H1 (cell line): ENCODE data around the gene OCLN. TPM values are rescaled to one million over a fixed set of nuclear protein-coding genes. Genes with fewer than 3 reads are reported as not detected.

Source experiments
- CTCF ChIA-PET: fragments of 300-600 bp; sonication (Branson Sonifier 250); formaldehyde crosslinking; loops from one replicate; lab custom pipeline; 2021; ENCODE audit not compliant: partially characterized antibody; lab: Charles Lee
- POLR2A ChIA-PET: fragments of 300-600 bp; sonication (Branson Sonifier 250); formaldehyde crosslinking; loops from one replicate; lab custom pipeline; 2021; ENCODE audit warnings: inconsistent platforms; ENCODE audit not compliant: partially characterized antibody; lab: Charles Lee
- DNase-seq, 2 experiments: peaks; one replicate each; pipeline versions ENCODE4 v3.0.0 to v3.0.0-alpha.2; 2010 to 2022; ENCODE audit warnings: low spot score in 2 of 2, low read depth in 1 of 2, mixed read lengths in 1 of 2
- FAIRE-seq: peaks from 2 replicates; lab custom pipeline; 2011; peaks lifted over from hg19 to GRCh38; lab: Jason Lieb, UNC
- H2AFZ ChIP-seq: 2 replicates; pipeline ENCODE4 v1.8.1; 2012; ENCODE audit warnings: low read length, inconsistent platforms
- H2AK5ac ChIP-seq: 2 replicates; pipeline ENCODE4 v1.6.1; 2013; ENCODE audit warnings: low read depth, low read length
- H2BK120ac ChIP-seq: replicated peaks from 2 replicates; pipeline ENCODE3; 2013; ENCODE audit warnings: low read depth, low read length, inconsistent platforms
- H2BK12ac ChIP-seq: 2 replicates; pipeline ENCODE4 v1.6.1; 2013; ENCODE audit warnings: low read depth, low read length
- H2BK15ac ChIP-seq: 2 replicates; pipeline ENCODE4 v1.6.1; 2013; ENCODE audit warnings: low read length
- H2BK20ac ChIP-seq: 2 replicates; pipeline ENCODE4 v1.6.1; 2013; ENCODE audit warnings: low read length
- H2BK5ac ChIP-seq: 2 replicates; pipeline ENCODE4 v1.6.1; 2013; ENCODE audit warnings: low read depth, low read length
- H3K14ac ChIP-seq: 2 replicates; pipeline ENCODE4 v1.6.1; 2013; ENCODE audit warnings: inconsistent platforms; ENCODE audit not compliant: insufficient read length
- H3K18ac ChIP-seq: 2 replicates; pipeline ENCODE4 v1.6.1; 2013; ENCODE audit warnings: low read length; ENCODE audit errors: extremely low read depth
- H3K23ac ChIP-seq: 2 replicates; pipeline ENCODE4 v1.6.1; 2013; ENCODE audit warnings: inconsistent platforms; ENCODE audit not compliant: insufficient read length
- H3K23me2 ChIP-seq: 2 replicates; pipeline ENCODE4 v1.6.1; 2013; ENCODE audit warnings: low read depth, low read length
- H3K27ac ChIP-seq: 2 replicates; pipeline ENCODE4 v1.6.1; 2011; ENCODE audit warnings: low read depth, low read length, inconsistent platforms
- H3K27me3 ChIP-seq, 4 experiments: replicated peaks in 1 of 4; 1 replicate in 1 of 4; 2 replicates in 3 of 4; pipeline versions ENCODE4 v1.6.1 to v1.8.1; 2011 to 2013; ENCODE audit warnings: low read length in 3 of 4, mild to moderate bottlenecking in 3 of 4, inconsistent platforms in 2 of 4, mixed read lengths in 2 of 4, moderate library complexity in 1 of 4; ENCODE audit not compliant: control insufficient read depth in 3 of 4, insufficient read depth in 3 of 4; ENCODE audit errors: extremely low read depth in 1 of 4
- H3K36me3 ChIP-seq, 4 experiments: 2 replicates each; pipeline versions ENCODE4 v1.6.1 to v1.8.1; 2011 to 2013; ENCODE audit warnings: mild to moderate bottlenecking in 4 of 4, low read length in 3 of 4, moderate library complexity in 2 of 4, control low read depth in 1 of 4, inconsistent platforms in 1 of 4; ENCODE audit not compliant: insufficient read depth in 4 of 4, control insufficient read depth in 2 of 4
- H3K4ac ChIP-seq: replicated peaks from 2 replicates; pipeline ENCODE3; 2013; ENCODE audit warnings: low read length, low read depth, mixed read lengths, inconsistent platforms; ENCODE audit not compliant: insufficient read length
- H3K4me1 ChIP-seq, 4 experiments: replicated peaks in 1 of 4; 1 replicate in 1 of 4; 2 replicates in 3 of 4; pipeline versions ENCODE4 v1.6.1 to v1.8.1; 2011 to 2013; ENCODE audit warnings: low read length in 3 of 4, inconsistent platforms in 2 of 4, mixed read lengths in 1 of 4; ENCODE audit not compliant: insufficient read depth in 4 of 4, control insufficient read depth in 3 of 4
- H3K4me2 ChIP-seq, 2 experiments: 2 replicates each; pipeline versions ENCODE4 v1.6.1 to v1.8.1; 2011 to 2013; ENCODE audit warnings: low read depth in 2 of 2, low read length in 2 of 2, control low read depth in 1 of 2, inconsistent platforms in 1 of 2, mild to moderate bottlenecking in 1 of 2; ENCODE audit not compliant: insufficient read depth in 1 of 2
- H3K4me3 ChIP-seq, 4 experiments: fragments of 200-600, 300-600 bp in 1 of 4; sonication (generic), shearing (Covaris generic), sonication (Bioruptor Twin) in 1 of 4; 2 replicates each; pipeline versions ENCODE4 v1.5.1 to v1.8.1; 2011 to 2016; ENCODE audit warnings: low read length in 4 of 4, low read depth in 3 of 4, control low read depth in 2 of 4, inconsistent platforms in 2 of 4, mild to moderate bottlenecking in 2 of 4, mixed read lengths in 1 of 4, moderate library complexity in 1 of 4; ENCODE audit not compliant: insufficient read depth in 2 of 4; ENCODE audit errors: extremely low read depth in 1 of 4
- H3K56ac ChIP-seq: replicated peaks from 2 replicates; pipeline ENCODE3; 2013; ENCODE audit warnings: low read depth, mild to moderate bottlenecking, mixed read lengths, low read length, inconsistent platforms; ENCODE audit not compliant: insufficient read length
- H3K79me1 ChIP-seq: 2 replicates; pipeline ENCODE4 v1.6.1; 2013; ENCODE audit warnings: low read depth, low read length, control low read depth
- H3K79me2 ChIP-seq, 2 experiments: 2 replicates each; pipeline versions ENCODE4 v1.6.1 to v1.8.1; 2012 to 2013; ENCODE audit warnings: low read length in 2 of 2, mild to moderate bottlenecking in 2 of 2, inconsistent platforms in 1 of 2; ENCODE audit not compliant: insufficient read depth in 2 of 2, control insufficient read depth in 1 of 2
- H3K9ac ChIP-seq, 4 experiments: replicated peaks in 1 of 4; 1 replicate in 1 of 4; 2 replicates in 3 of 4; pipeline versions ENCODE4 v1.6.1 to v1.8.1; 2011 to 2013; ENCODE audit warnings: low read depth in 3 of 4, low read length in 3 of 4, control low read depth in 2 of 4, mild to moderate bottlenecking in 2 of 4, moderate library complexity in 2 of 4, inconsistent platforms in 1 of 4; ENCODE audit errors: extremely low read depth in 1 of 4
- H3K9me3 ChIP-seq, 2 experiments: 2 replicates each; pipeline versions ENCODE4 v1.6.1 to v1.8.1; 2012 to 2013; ENCODE audit warnings: mild to moderate bottlenecking in 2 of 2, moderate library complexity in 2 of 2, control low read depth in 1 of 2, inconsistent platforms in 1 of 2, low read depth in 1 of 2, low read length in 1 of 2, mixed read lengths in 1 of 2; ENCODE audit not compliant: insufficient read depth in 2 of 2
- H4K20me1 ChIP-seq, 2 experiments: replicated peaks in 1 of 2; 2 replicates each; pipeline versions ENCODE3 to v1.8.1; 2011 to 2013; ENCODE audit warnings: inconsistent platforms in 2 of 2, low read length in 2 of 2, mild to moderate bottlenecking in 1 of 2; ENCODE audit not compliant: insufficient read depth in 2 of 2, control insufficient read depth in 1 of 2
- H4K5ac ChIP-seq: 2 replicates; pipeline ENCODE4 v1.6.1; 2013; ENCODE audit warnings: low read length, low read depth, mixed read lengths, inconsistent platforms; ENCODE audit not compliant: insufficient read length
- H4K8ac ChIP-seq: 2 replicates; pipeline ENCODE4 v1.8.0; 2013; ENCODE audit warnings: mild to moderate bottlenecking, moderate library complexity, low read length, inconsistent platforms; ENCODE audit not compliant: insufficient read depth; ENCODE audit errors: extremely low read depth
- H4K91ac ChIP-seq: replicated peaks from 2 replicates; pipeline ENCODE3; 2013; ENCODE audit warnings: low read length, mixed read lengths, inconsistent platforms; ENCODE audit not compliant: insufficient read length
- CBX5 ChIP-seq: fragments of 300-800, 300-1000 bp; sonication (generic); IDR thresholded peaks from 2 replicates; pipeline ENCODE4 v1.7.1; 2016; ENCODE audit warnings: antibody characterized with exemption, low read length, low read depth
- CBX8 ChIP-seq: fragments of 300-800, 300-1000 bp; sonication (generic); IDR thresholded peaks from 2 replicates; pipeline ENCODE4 v1.7.1; 2016; ENCODE audit warnings: low read depth, low read length, borderline replicate concordance
- CHD2 ChIP-seq: IDR thresholded peaks from 2 replicates; pipeline ENCODE4 v1.6.1; 2012; ENCODE audit warnings: low read length, improper control_type of control experiment
- E2F6 ChIP-seq: IDR thresholded peaks from 2 replicates; pipeline ENCODE4 v1.6.1; 2012; ENCODE audit warnings: inconsistent platforms
- FOSL1 ChIP-seq: IDR thresholded peaks from 2 replicates; pipeline ENCODE4 v1.6.1; 2011; ENCODE audit warnings: mild to moderate bottlenecking, low read depth, low read length, moderate library complexity; ENCODE audit not compliant: insufficient read depth
- JUN ChIP-seq: IDR thresholded peaks from 2 replicates; pipeline ENCODE4 v1.6.1; 2011; ENCODE audit warnings: low read depth, mild to moderate bottlenecking, improper control_type of control experiment, low read length
- KDM4A ChIP-seq: IDR thresholded peaks from one replicate; pipeline ENCODE4 v1.7.1; 2012; ENCODE audit warnings: low read depth, mild to moderate bottlenecking, moderate library complexity, low read length, inconsistent platforms; ENCODE audit not compliant: severe bottlenecking
- RBBP5 ChIP-seq: IDR thresholded peaks from 2 replicates; pipeline ENCODE4 v1.7.1; 2012; ENCODE audit warnings: low read depth, mild to moderate bottlenecking, inconsistent platforms, low read length, moderate library complexity, borderline replicate concordance
- SIX5 ChIP-seq: IDR thresholded peaks from 2 replicates; pipeline ENCODE4 v1.6.1; 2011; ENCODE audit warnings: mild to moderate bottlenecking, low read depth, low read length
- TCF12 ChIP-seq: IDR thresholded peaks from 2 replicates; pipeline ENCODE4 v1.6.1; 2011; ENCODE audit warnings: low read depth, mild to moderate bottlenecking, low read length
- YY1 ChIP-seq: IDR thresholded peaks from 2 replicates; pipeline ENCODE4 v1.6.1; 2011; ENCODE audit warnings: low read depth, mild to moderate bottlenecking, low read length
- WGBS, 2 experiments: shearing (Covaris generic) in 1 of 2; methylation state at CpG; one replicate each; pipeline versions ENCODE4 v1.1.6 to v1.1.7; 2013 to 2015; ENCODE audit warnings: low lambda C conversion rate in 2 of 2, mixed read lengths in 2 of 2, inconsistent platforms in 1 of 2, low coverage in 1 of 2, missing lambda C conversion rate in 1 of 2; ENCODE audit not compliant: insufficient replicate concordance in 2 of 2, insufficient coverage in 1 of 2, insufficient read length in 1 of 2; ENCODE audit errors: extremely low coverage in 1 of 2, missing lambda C conversion rate in 1 of 2; 5-methylcytosine and 5-hydroxymethylcytosine counted together
- polyA plus RNA-seq, 7 experiments: library from polyadenylated mRNA; depleted of rRNA in 3 of 7; stranded (reverse) in 5 of 7; unstranded in 2 of 7; fragments of >200 nt in 5 of 7; fragments of 200-250 nt in 2 of 7; gene quantifications; 1 replicate in 5 of 7; 2 replicates in 1 of 7; 4 replicates in 1 of 7; pipeline versions ENCODE4 v1.2.1 to v1.2.3, GENCODE V29; 2011 to 2013; ENCODE audit warnings: missing spikeins in 2 of 7, mixed read lengths in 2 of 7
- total RNA-seq: library from RNA; stranded (reverse); fragmentation: NEBNext Ultra II Directional; extraction: Animal tissue kit (Norgen Biotek cat#: 25700); gene quantifications from 2 replicates; pipeline ENCODE4 v1.2.1, GENCODE V29; 2021
- TF ChIP-seq, protein P1 (sequence below), 3 experiments: IDR thresholded peaks; 1 replicate in 2 of 3; 2 replicates in 1 of 3; pipeline versions ENCODE4 v1.5.1 to v1.6.1; 2011; ENCODE audit warnings: low read length in 3 of 3, mild to moderate bottlenecking in 3 of 3, inconsistent platforms in 2 of 3, low read depth in 1 of 3, moderate library complexity in 1 of 3; ENCODE audit not compliant: insufficient read depth in 1 of 3; ENCODE audit errors: control extremely low read depth in 1 of 3

OCLN gene
- total and polyA plus RNA-seq, 2 of the 8 experiments (the other 6 are each of a cell fraction or from before 2014, with no cell fraction given), result 27.9 to 85.5 TPM

GRCh38 chr5:69449511-69449910 lies 43.1 kb upstream of the OCLN start:
- no peak overlapping the region for H2AK5ac ChIP-seq
- POLR2A ChIA-PET, result no interaction called here
- CTCF ChIA-PET, result no interaction called here
- H3K18ac ChIP-seq, result no peak overlapping the region
- no peak overlapping the region for H2BK15ac ChIP-seq
- no peak overlapping the region for H2BK20ac ChIP-seq
- no peaks in the 10 kb centered on the region for H3K9me3 ChIP-seq
- no peaks in the 10 kb centered on the region for H4K20me1 ChIP-seq
- no peak overlapping the region for H4K91ac ChIP-seq
- H3K4me1 ChIP-seq, result no peaks in the 10 kb centered on the region
- no peak overlapping the region for H3K4me2 ChIP-seq
- no peak overlapping the region for H2BK120ac ChIP-seq
- no peaks in the 10 kb centered on the region for H3K23me2 ChIP-seq
- H2AFZ ChIP-seq, result no peak overlapping the region
- no peaks in the 10 kb centered on the region for H3K79me1 ChIP-seq
- H4K5ac ChIP-seq, result no peak overlapping the region
- H2BK12ac ChIP-seq, result no peak overlapping the region
- 91% methylated on average over 8 of the region's 8 CpGs; no CpG with 5 or more reads in 1 of the 2 experiments for WGBS, 2 experiments
- no peak overlapping the region for H3K4ac ChIP-seq
- no peak overlapping the region for H3K27ac ChIP-seq
- H3K36me3 ChIP-seq, result no peaks in the 10 kb centered on the region
- no peak overlapping the region for H3K23ac ChIP-seq
- no peak overlapping the region for H3K4me3 ChIP-seq
- DNase-seq (no peak), FAIRE-seq (no peak)
- no peak overlapping the region for H3K14ac ChIP-seq
- no peaks in the 10 kb centered on the region for H3K79me2 ChIP-seq
- H3K56ac ChIP-seq, result no peak overlapping the region
- H4K8ac ChIP-seq, result no peak overlapping the region
- no peak overlapping the region for H2BK5ac ChIP-seq
- H3K27me3 ChIP-seq, result no peaks in the 10 kb centered on the region
- no peak overlapping the region for H3K9ac ChIP-seq
- TF ChIP-seq E2F6 (no peak), YY1 (no peak), KDM4A (no peak), CBX5 (no peak), FOSL1 (no peak), CBX8 (no peak), JUN (no peak), RBBP5 (no peak), TCF12 (no peak), SIX5 (no peak), CHD2 (no peak)
- TF ChIP-seq, protein P1, sequence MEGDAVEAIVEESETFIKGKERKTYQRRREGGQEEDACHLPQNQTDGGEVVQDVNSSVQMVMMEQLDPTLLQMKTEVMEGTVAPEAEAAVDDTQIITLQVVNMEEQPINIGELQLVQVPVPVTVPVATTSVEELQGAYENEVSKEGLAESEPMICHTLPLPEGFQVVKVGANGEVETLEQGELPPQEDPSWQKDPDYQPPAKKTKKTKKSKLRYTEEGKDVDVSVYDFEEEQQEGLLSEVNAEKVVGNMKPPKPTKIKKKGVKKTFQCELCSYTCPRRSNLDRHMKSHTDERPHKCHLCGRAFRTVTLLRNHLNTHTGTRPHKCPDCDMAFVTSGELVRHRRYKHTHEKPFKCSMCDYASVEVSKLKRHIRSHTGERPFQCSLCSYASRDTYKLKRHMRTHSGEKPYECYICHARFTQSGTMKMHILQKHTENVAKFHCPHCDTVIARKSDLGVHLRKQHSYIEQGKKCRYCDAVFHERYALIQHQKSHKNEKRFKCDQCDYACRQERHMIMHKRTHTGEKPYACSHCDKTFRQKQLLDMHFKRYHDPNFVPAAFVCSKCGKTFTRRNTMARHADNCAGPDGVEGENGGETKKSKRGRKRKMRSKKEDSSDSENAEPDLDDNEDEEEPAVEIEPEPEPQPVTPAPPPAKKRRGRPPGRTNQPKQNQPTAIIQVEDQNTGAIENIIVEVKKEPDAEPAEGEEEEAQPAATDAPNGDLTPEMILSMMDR (IDR thresholded peaks at IDR 0.05; ENCODE audit: control extremely low read depth in 1 of 3, insufficient read depth in 1 of 3, low read depth in 1 of 3, low read length in 3 of 3), result no peak
